HG03457 (cell line): ENCODE measurements around the gene SPAST.
"Not testable (repeated sequence)": the region's sequence is repeated elsewhere in the genome, so short reads cannot be mapped to it uniquely, and the experiment has no call there.

Experiments used
- ATAC-seq: cut with Tn5 transposase; IDR thresholded peaks from one replicate; pipeline ENCODE4 v1.9.1; 2021; ENCODE audit warnings: moderate number of reproducible peaks; ENCODE audit not compliant: unreplicated experiment

SPAST gene

DNA sequence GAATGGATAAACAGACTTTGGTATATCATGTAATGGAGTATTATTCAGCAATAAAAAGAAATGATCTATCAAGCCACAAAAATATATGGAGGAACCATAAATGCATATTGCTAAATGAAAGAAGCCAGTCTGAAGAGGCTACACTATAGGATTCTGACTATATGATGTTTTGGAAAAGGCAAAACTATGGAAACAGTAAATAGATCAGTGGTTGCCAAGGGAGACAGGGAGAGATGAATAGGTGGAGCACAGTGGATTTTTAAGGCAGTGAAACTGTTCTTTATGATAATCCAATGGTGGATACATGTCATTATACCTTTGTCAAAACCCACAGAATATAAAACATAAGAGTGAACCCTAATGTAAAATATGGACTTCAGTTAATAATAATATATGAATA, 61.3 kb downstream of the SPAST start:
- no peak for ATAC-seq

DNA sequence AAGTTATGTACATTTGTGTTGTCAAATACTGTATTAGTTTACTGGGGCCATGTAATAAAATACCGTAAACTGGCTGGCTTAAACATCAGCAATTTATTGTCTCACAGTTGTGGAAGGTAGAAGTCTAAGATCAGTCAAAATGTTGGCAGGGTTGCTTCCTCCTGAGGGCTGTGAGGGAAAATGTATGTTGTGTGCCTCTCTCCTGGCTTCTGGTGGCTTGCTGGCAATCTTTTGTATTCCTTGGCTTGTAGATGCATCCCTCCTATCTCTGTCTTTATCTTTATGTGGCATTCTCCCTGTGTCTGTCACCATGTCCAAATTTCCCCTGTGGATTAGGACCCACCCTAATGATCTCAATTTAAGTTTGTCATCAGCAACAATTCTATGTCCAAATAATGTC, 65.3 kb downstream of the SPAST start:
- no peak for ATAC-seq

- ATAC-seq: no peak
Measured at GRCh38 chr2:32129086-32129485, 65.7 kb downstream of the SPAST start.

- ATAC-seq: no peak
Measured at GRCh38 chr2:32135409-32135808, 72.1 kb downstream of the SPAST start.

- ATAC-seq: no peak
Measured at GRCh38 chr2:32136097-32136496, 72.7 kb downstream of the SPAST start.

DNA sequence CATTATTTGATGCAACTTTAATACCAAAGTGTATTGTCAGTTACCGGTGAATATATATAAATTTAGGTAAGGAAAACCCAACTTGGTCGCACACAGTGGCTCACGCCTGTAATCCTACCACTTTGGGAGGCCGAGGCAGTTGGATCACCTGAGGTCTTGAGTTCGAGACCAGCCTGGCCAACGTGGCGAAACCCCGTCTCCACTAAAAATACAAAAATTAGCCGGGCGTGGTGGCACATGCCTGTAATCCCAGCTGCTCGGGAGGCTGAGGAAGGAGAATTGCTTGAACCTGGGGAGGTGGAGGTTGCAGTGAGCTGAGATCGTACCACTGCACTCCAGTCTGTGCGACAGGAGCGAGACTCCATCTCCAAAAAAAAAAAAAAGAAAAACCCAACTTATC, 88.2 kb downstream of the SPAST start:
- ATAC-seq: not testable (repeated sequence)

DNA sequence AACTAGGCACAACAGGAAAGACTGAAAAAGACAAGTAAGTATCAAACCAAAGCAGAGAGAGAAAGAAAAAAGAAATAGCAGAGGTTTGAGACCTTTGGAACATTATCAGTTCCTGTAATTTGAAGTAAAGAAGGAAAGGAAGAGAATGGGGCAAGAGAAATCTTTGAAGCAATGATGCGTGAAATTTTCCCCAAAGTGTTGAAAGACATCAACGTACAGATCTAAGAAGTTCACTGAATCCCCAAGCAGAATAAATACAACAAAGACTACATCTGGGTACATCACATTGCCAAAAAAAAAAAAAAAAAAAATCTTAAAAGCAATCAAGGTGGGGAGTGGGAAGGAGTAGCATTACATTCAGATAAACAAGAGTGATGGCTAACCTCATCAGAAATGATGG, 96.3 kb downstream of the SPAST start:
- no peak for ATAC-seq

GRCh38 chr2:32161296-32161695, 97.9 kb downstream of the SPAST start:
- ATAC-seq: no peak

DNA sequence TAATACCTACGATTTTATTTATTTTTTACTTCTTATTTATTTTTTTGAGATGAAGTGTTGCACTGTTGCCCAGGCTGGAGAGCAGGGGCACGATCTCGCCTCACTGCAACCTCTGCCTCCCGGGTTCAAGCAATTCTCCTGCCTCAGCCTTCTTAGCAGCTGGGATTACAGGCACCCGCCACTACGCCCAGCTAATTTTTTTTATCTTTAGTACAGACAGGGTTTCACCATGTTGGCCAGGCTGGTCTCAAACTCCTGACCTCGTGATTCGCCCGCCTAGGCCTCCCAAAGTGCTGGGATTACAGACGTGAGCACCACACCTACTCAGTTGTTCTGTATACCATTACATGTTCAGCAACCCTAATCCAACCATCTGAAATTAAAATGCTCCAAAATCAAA, 100.9 kb downstream of the SPAST start:
- not testable (repeated sequence) for ATAC-seq

- not testable (repeated sequence) for ATAC-seq
Measured at GRCh38 chr2:32165027-32165347, 101.6 kb downstream of the SPAST start.

DNA sequence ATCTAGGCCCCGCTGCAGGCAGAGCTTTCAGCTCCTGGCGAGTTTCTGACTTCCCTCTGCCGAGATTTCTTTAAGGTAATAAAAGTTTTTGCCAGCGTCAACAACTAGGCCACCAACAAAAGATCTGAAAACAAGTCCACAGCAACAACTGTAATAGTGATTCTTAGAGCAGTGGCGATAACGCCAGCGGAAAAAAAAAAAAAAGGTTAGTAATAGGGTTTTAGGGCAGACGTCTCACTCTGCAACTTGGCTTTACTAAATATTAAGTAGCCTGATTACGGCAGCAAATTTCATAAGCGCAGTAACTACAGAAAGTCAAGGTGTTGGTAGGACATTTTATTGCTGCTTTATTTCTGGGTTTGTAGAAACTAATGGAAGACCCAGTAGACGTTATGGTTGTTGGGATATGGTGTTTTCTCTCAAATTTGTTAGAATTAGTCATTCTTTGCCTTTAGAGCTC, 102.8 kb downstream of the SPAST start:
- no peak for ATAC-seq

DNA sequence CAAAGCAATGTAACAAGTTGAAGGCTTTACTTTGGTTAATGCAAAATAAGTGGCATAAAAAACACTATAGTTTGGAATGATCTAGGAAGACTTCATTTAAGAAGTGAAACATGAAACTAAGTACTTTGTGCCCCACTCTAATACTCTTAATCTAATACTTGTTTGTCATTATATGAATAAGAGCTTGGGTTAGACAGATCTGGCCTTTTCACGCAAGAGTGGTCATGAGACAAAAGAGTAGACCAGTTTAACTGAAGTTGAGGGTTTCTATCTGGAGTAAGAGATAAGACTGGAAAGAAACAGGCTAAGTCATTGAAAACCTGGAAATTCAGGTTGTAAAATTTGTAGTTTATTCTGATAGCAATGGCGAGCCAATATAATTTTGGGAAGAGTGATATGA, 105.2 kb downstream of the SPAST start:
- no peak for ATAC-seq

DNA sequence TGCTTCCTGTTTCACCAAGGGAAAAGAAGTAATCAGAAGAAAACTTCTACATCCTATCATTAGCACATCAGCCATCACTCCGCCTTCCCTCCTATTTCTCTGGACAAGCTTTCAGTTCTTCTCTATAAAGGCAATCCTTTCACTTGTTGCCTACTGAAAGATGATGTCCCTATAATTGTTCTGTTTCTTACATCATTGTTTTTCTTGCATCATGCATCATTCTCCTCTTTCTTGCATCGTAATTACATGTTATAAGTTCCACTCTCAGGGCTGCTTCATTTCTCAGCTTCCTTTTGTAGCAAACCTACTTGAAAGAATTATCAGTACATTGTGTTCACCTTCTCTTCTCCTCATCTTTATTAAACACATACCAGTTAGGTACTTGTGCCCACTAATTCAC, 109.5 kb downstream of the SPAST start:
- ATAC-seq: no peak

- ATAC-seq: no peak
Measured at GRCh38 chr2:32182667-32183066, 119.3 kb downstream of the SPAST start.

DNA sequence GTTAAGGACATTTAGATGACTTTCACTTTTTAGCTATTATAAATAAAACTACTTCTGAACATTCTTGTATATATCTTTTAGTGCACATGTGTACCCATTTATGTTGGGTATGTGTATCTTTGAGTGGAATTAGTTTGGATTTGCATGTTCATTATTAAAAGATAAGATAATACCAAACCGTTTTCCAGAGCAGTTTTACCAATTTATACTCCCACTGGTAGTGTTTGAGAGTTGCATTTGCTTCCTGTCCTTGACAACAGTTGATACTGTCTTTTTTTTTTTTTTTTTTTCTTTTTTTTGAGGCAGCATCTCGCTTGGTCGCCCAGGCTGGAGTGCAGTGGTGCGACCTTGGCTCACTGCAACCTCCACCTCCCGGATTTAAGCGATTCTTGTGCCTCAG, 125.7 kb downstream of the SPAST start:
- ATAC-seq: no peak

GRCh38 chr2:32192418-32192817, 129.1 kb downstream of the SPAST start:
- no peak for ATAC-seq

GRCh38 chr2:32200814-32201213, 137.5 kb downstream of the SPAST start:
- no peak for ATAC-seq

DNA sequence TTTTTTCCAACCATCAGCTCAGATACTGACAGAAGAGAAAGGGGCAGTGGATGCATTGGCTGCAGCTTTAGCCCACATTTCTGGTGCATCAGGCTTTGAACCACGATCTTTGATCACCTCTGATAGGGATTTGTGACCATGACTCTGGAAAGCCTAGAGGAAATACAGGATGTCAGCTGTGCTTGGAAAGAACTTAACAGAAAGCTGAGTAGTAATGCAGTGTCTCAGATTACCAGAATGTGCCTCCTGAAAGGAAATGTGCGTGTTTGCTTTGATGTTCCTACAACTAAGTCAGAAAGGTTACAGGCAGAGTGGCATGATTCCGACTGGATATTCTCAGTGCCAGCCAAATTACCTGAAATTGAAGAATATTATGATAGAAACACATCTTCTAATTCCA, 140.1 kb downstream of the SPAST start:
- not testable (repeated sequence) for ATAC-seq
